Right ventricle myocardium superior (tissue), 1 donor: ENCODE measurements around the gene SLC37A4. TPM values are rescaled to one million over a fixed set of nuclear protein-coding genes. Genes with fewer than 3 reads are reported as not detected.
"Not testable (repeated sequence)": the region's sequence is repeated elsewhere in the genome, so short reads cannot be mapped to it uniquely, and the experiment has no call there.

Source experiments
- ATAC-seq: fragments of 200-7000 bp; cut with Tn5 transposase; one replicate; pipeline ENCODE4 v1.9.1; 2020; ENCODE audit warnings: mild to moderate bottlenecking; ENCODE audit not compliant: poor library complexity
- DNase-seq: peaks from one replicate; pipeline ENCODE4 v3.0.0-alpha.2; 2020
- intact Hi-C: fragments of 100-400 bp; cut with DNase I; formaldehyde crosslinking; loops from one replicate; pipeline ENCODE4 v1.11.2; 2022
- long read RNA-seq: library from polyadenylated mRNA; unstranded; transcript quantifications from one replicate; pipeline ENCODE4 v2.0.0, GENCODE V29; 2021
- total RNA-seq: library from RNA; stranded (reverse); fragmentation: NEBNext Ultra II Directional; extraction: Animal tissue kit (Norgen Biotek cat#: 25700); gene quantifications from one replicate; pipeline ENCODE4 v1.2.1, GENCODE V29; 2021
- donor health status: DM: no; HTN: yes; CAD: no; lungs with severe emphysema.

The SLC37A4 gene
- total RNA-seq, result 7.1 TPM
- long read RNA-seq, transcript SLC37A4-210 (9 exons, 2,040 nt), result major isoform, 5 of 40 reads
- long read RNA-seq, partial matches to known transcripts, result 10 of 40 reads
- long read RNA-seq, other reads (novel, unspliced or antisense), result 24 of 40 reads

- intact Hi-C loops, result no loop called here
- ATAC-seq, result peak; percentile 98
Observed at GRCh38 chr11:119030329-119031047, at the start of gene SLC37A4. TSS of gene SLC37A4 (minus strand) at chr11:119030877.

GRCh38 chr11:119078675-119079420 is 48.2 kb upstream of the SLC37A4 start:
- intact Hi-C loops, result no loop called here
- no peak for DNase-seq
- no peak for ATAC-seq

More at GRCh38 chr11:119030329-119031047, at the start of gene SLC37A4:
- DNase-seq, result peak; percentile 99

GRCh38 chr11:119077839-119078238 is 47.2 kb upstream of the SLC37A4 start:
- intact Hi-C loops, result no loop called here
- ATAC-seq (no peak), DNase-seq (no peak)

GRCh38 chr11:119067371-119068222 is 36.9 kb upstream of the SLC37A4 start, which contains the start of gene VPS11:
TSS of gene VPS11 (plus strand) at chr11:119067818. CDS start at chr11:119067824, 6 bp downstream.
- intact Hi-C loops, result no loop called here
- peak; percentile 99 for DNase-seq
- peak; percentile 99 for ATAC-seq

- DNase-seq, result no peak
- intact Hi-C loops, result no loop called here
- no peak for ATAC-seq
Observed at GRCh38 chr11:119065369-119065768, 34.7 kb upstream of the SLC37A4 start.

- intact Hi-C loops, result no loop called here
- ATAC-seq (no peak), DNase-seq (no peak)
Observed at GRCh38 chr11:119062779-119063178, 32.1 kb upstream of the SLC37A4 start.

GRCh38 chr11:119061256-119061655 is 30.6 kb upstream of the SLC37A4 start:
- intact Hi-C loops, result no loop called here

GRCh38 chr11:119059128-119059527 is 28.5 kb upstream of the SLC37A4 start:
- intact Hi-C loops, ATAC-seq, DNase-seq: not testable (repeated sequence)

More at GRCh38 chr11:119061256-119061655, 30.6 kb upstream of the SLC37A4 start:
- ATAC-seq (no peak), DNase-seq (no peak)

GRCh38 chr11:119057000-119057769 is 26.5 kb upstream of the SLC37A4 start, which contains the start of gene HYOU1:
TSS of gene HYOU1 (minus strand) at chr11:119057205. CDS start at chr11:119056160, 1,045 bp downstream.
- DNase-seq (peak; percentile 99), ATAC-seq (peak; percentile 97)
- intact Hi-C loops, result no loop called here

GRCh38 chr11:119056421-119056999 is 25.8 kb upstream of the SLC37A4 start:
- DNase-seq, result no peak
- ATAC-seq, result peak; percentile 9
- intact Hi-C loops, result no loop called here

GRCh38 chr11:119055901-119056300 is 25.2 kb upstream of the SLC37A4 start:
- no peak for ATAC-seq
- intact Hi-C loops, result no loop called here
- no peak for DNase-seq

- intact Hi-C loops, result no loop called here
- no peak for DNase-seq
- no peak for ATAC-seq
Observed at GRCh38 chr11:119054418-119054817, 23.7 kb upstream of the SLC37A4 start.

- DNase-seq (no peak), ATAC-seq (no peak)
- intact Hi-C loops, result no loop called here
Observed at GRCh38 chr11:119052163-119052814, 21.6 kb upstream of the SLC37A4 start.

- ATAC-seq, result no peak
- intact Hi-C loops, result no loop called here
- DNase-seq, result no peak
Observed at GRCh38 chr11:119051440-119052162, 20.9 kb upstream of the SLC37A4 start.

GRCh38 chr11:119049081-119049480 is 18.4 kb upstream of the SLC37A4 start:
- DNase-seq (no peak), ATAC-seq (no peak)
- intact Hi-C loops, result no loop called here

- no peak for ATAC-seq
- intact Hi-C loops, result no loop called here
- no peak for DNase-seq
Observed at GRCh38 chr11:119048644-119049043, 18.0 kb upstream of the SLC37A4 start.
